ENCODE results near the gene DISC1. TPM values are rescaled to one million over a fixed set of nuclear protein-coding genes. Genes with fewer than 3 reads are reported as not detected.

DISC1 gene
- polyA plus RNA-seq, 1 donor from 2014 or later = 0.84 TPM

DNA sequence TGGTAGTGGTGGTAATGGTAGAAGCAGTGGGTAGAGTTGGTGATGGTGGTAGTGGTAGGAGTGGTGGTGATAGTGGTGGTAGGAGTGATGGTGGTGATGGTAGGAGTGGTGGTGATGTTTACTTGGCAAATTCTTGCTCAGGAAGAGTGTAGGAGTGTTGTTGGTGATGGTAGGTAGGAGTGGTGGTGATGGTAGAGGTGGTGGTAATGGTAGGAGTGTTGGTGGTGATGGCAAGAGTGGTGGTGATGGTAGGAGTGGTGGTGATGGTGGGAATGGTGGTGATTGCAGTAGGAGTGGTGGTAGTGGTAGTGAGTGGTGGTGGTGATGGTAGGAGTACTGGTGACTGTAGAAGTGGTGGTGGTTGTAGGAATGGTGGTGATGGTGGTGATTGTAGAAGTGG, 106.5 kb downstream of the DISC1 start:
- Histone ChIP-seq H3K9me2 (ENCODE audit: insufficient read depth, low read length) (no peaks in the 10 kb centered on the region), H3K79me2 (replicated peaks; ENCODE audit: insufficient read depth, low read length) (no peaks in the 10 kb centered on the region), H3K27me3 (ENCODE audit: insufficient read depth, low read depth, low read length) (no peaks in the 10 kb centered on the region), H3K36me3 (ENCODE audit: insufficient read depth, low read length) (no peaks in the 10 kb centered on the region), H3F3A (ENCODE audit: insufficient read depth, low read length, poor library complexity, severe bottlenecking) (no peaks in the 10 kb centered on the region), H3K9ac (ENCODE audit: low read length) (no peak overlapping the region), H3K4me3 (ENCODE audit: low read length) (no peak overlapping the region), H3K9me3 (ENCODE audit: low read length) (no peaks in the 10 kb centered on the region), H4K20me1 (ENCODE audit: insufficient read depth) (no peaks in the 10 kb centered on the region), H2AFZ (ENCODE audit: low read depth, low read length) (no peak overlapping the region), H3K4me2 (ENCODE audit: low read length) (no peak overlapping the region), H3K27ac (ENCODE audit: low read length) (no peak overlapping the region)
- TF ChIP-seq, protein P1, sequence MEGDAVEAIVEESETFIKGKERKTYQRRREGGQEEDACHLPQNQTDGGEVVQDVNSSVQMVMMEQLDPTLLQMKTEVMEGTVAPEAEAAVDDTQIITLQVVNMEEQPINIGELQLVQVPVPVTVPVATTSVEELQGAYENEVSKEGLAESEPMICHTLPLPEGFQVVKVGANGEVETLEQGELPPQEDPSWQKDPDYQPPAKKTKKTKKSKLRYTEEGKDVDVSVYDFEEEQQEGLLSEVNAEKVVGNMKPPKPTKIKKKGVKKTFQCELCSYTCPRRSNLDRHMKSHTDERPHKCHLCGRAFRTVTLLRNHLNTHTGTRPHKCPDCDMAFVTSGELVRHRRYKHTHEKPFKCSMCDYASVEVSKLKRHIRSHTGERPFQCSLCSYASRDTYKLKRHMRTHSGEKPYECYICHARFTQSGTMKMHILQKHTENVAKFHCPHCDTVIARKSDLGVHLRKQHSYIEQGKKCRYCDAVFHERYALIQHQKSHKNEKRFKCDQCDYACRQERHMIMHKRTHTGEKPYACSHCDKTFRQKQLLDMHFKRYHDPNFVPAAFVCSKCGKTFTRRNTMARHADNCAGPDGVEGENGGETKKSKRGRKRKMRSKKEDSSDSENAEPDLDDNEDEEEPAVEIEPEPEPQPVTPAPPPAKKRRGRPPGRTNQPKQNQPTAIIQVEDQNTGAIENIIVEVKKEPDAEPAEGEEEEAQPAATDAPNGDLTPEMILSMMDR (IDR thresholded peaks at IDR 0.05; ENCODE audit: poor library complexity, severe bottlenecking) = no peak
- TF ChIP-seq SMC3 (conservative IDR thresholded peaks at IDR 0.05; ENCODE audit: poor library complexity) (no peak), TAF1 (IDR thresholded peaks at IDR 0.05; ENCODE audit: low read depth) (no peak), MXI1 (conservative IDR thresholded peaks at IDR 0.05; ENCODE audit: poor library complexity, severe bottlenecking) (no peak), EP300 (conservative IDR thresholded peaks at IDR 0.05; ENCODE audit: poor library complexity, severe bottlenecking) (no peak), RAD21 (conservative IDR thresholded peaks at IDR 0.05) (no peak), EZH2 (IDR thresholded peaks at IDR 0.05; ENCODE audit: borderline replicate concordance, insufficient read depth, low read length, poor library complexity, severe bottlenecking) (no peak), POLR2AphosphoS5 (IDR thresholded peaks at IDR 0.05) (no peak)
- TF ChIP-seq, protein P2, sequence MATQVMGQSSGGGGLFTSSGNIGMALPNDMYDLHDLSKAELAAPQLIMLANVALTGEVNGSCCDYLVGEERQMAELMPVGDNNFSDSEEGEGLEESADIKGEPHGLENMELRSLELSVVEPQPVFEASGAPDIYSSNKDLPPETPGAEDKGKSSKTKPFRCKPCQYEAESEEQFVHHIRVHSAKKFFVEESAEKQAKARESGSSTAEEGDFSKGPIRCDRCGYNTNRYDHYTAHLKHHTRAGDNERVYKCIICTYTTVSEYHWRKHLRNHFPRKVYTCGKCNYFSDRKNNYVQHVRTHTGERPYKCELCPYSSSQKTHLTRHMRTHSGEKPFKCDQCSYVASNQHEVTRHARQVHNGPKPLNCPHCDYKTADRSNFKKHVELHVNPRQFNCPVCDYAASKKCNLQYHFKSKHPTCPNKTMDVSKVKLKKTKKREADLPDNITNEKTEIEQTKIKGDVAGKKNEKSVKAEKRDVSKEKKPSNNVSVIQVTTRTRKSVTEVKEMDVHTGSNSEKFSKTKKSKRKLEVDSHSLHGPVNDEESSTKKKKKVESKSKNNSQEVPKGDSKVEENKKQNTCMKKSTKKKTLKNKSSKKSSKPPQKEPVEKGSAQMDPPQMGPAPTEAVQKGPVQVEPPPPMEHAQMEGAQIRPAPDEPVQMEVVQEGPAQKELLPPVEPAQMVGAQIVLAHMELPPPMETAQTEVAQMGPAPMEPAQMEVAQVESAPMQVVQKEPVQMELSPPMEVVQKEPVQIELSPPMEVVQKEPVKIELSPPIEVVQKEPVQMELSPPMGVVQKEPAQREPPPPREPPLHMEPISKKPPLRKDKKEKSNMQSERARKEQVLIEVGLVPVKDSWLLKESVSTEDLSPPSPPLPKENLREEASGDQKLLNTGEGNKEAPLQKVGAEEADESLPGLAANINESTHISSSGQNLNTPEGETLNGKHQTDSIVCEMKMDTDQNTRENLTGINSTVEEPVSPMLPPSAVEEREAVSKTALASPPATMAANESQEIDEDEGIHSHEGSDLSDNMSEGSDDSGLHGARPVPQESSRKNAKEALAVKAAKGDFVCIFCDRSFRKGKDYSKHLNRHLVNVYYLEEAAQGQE (IDR thresholded peaks at IDR 0.05; ENCODE audit: borderline replicate concordance) = no peak

DNA sequence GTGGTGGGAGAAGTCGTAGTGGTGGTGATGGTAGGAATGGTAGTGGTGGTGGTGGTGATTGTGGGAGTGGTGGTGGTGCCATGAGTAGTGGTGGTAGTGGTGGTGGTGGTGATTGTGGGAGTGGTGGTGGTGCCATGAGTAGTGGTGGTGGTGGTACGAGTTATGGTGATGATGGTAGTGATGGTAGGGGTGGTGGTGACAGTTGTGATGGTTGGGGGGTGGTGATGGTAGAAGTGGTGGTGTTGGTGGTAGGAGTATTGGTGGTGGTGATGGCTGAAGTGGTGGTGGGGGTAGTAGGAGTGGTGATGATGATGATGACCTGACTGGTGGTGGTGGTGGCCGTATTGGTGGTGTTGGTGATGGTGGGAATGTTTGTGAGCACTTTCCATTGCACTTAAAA, 107.1 kb downstream of the DISC1 start:
- Histone ChIP-seq H3K79me2 (replicated peaks; ENCODE audit: insufficient read depth, low read length) (no peaks in the 10 kb centered on the region), H2AFZ (ENCODE audit: low read depth, low read length) (no peak overlapping the region), H3K9ac (ENCODE audit: low read length) (no peak overlapping the region), H3K36me3 (ENCODE audit: insufficient read depth, low read length) (no peaks in the 10 kb centered on the region), H3K4me2 (ENCODE audit: low read length) (no peak overlapping the region), H3K27ac (ENCODE audit: low read length) (no peak overlapping the region), H3K4me3 (ENCODE audit: low read length) (no peak overlapping the region), H4K20me1 (ENCODE audit: insufficient read depth) (no peaks in the 10 kb centered on the region), H3F3A (ENCODE audit: insufficient read depth, low read length, poor library complexity, severe bottlenecking) (no peaks in the 10 kb centered on the region), H3K9me2 (ENCODE audit: insufficient read depth, low read length) (no peaks in the 10 kb centered on the region), H3K9me3 (ENCODE audit: low read length) (no peaks in the 10 kb centered on the region), H3K27me3 (ENCODE audit: insufficient read depth, low read depth, low read length) (no peaks in the 10 kb centered on the region)
- TF ChIP-seq, protein P1 (IDR thresholded peaks at IDR 0.05; ENCODE audit: poor library complexity, severe bottlenecking) = no peak
- no peak for TF ChIP-seq SMC3 (conservative IDR thresholded peaks at IDR 0.05; ENCODE audit: poor library complexity)
- no peak for TF ChIP-seq POLR2AphosphoS5 (IDR thresholded peaks at IDR 0.05)
- TF ChIP-seq RAD21 (conservative IDR thresholded peaks at IDR 0.05) = no peak
- no peak for TF ChIP-seq EP300 (conservative IDR thresholded peaks at IDR 0.05; ENCODE audit: poor library complexity, severe bottlenecking)

Measured in neural cell (in vitro differentiated cells).